ENCODE results near the gene FAU. TPM values are rescaled to one million over a fixed set of nuclear protein-coding genes. Genes with fewer than 3 reads are reported as not detected.

Gene FAU
- total RNA-seq, 2 experiments from 2014 or later: 1,125 to 1,182 TPM

Small RNA genes within 50 kb of the gene (microRNA-seq; reads per million reads assigned to microRNA genes)
- 1.1 reads per million for gene MIR6751 (ENCODE audit: borderline replicate concordance)

Other genes with a start within 250 kb of the FAU start
- gene EHD1, start 243.5 kb downstream of the FAU start, total RNA-seq: 10 to 100 TPM; 71.0 to 73.6 TPM
- 10 to 100 TPM; 15.8 to 16.7 TPM for gene ATG2A, start 204.9 kb downstream of the FAU start, total RNA-seq
- gene PPP2R5B, start 197.4 kb downstream of the FAU start, total RNA-seq: 10 to 100 TPM; 13.2 to 13.5 TPM
- gene GPHA2, start 186.2 kb downstream of the FAU start, total RNA-seq: under 1 TPM in 1 of 2 experiments, not detected in 1; 0.34 TPM
- gene MAJIN, start 150.0 kb downstream of the FAU start, total RNA-seq: 1 to 10 TPM; 1.2 to 1.6 TPM
- not detected for gene BATF2, start 125.2 kb downstream of the FAU start, total RNA-seq
- 100 to 1,000 TPM in 1 of 2 experiments, 10 to 100 TPM in 1; 89.6 to 109 TPM for gene ARL2, start 108.0 kb downstream of the FAU start, total RNA-seq
- 10 to 100 TPM; 12.1 to 14.2 TPM for gene SNX15, start 94.7 kb downstream of the FAU start, total RNA-seq
- 10 to 100 TPM; 10.5 to 12.1 TPM for gene SAC3D1, start 80.9 kb downstream of the FAU start, total RNA-seq
- gene NAALADL1, start 63.6 kb downstream of the FAU start, total RNA-seq: 10 to 100 TPM; 11.7 to 13.6 TPM
- 100 to 1,000 TPM; 111 to 119 TPM for gene CDCA5, start 38.1 kb downstream of the FAU start, total RNA-seq
- gene ZFPL1, start 37.9 kb downstream of the FAU start, total RNA-seq: 10 to 100 TPM; 24.2 to 31.8 TPM
- 100 to 1,000 TPM in 1 of 2 experiments, 10 to 100 TPM in 1; 94.3 to 123 TPM for gene VPS51, start 25.9 kb downstream of the FAU start, total RNA-seq
- gene TM7SF2, start 10.3 kb downstream of the FAU start, total RNA-seq: 10 to 100 TPM; 17.4 to 18.1 TPM
- gene ZNHIT2, start 4.4 kb downstream of the FAU start, total RNA-seq: 1 to 10 TPM; 7.1 to 9.7 TPM
- gene MRPL49, start 187 bp upstream of the FAU start, total RNA-seq: 10 to 100 TPM; 58.5 to 62.5 TPM
- gene SYVN1, start 12.4 kb upstream of the FAU start, total RNA-seq: 10 to 100 TPM; 24.3 to 31.1 TPM
- gene SPDYC, start 48.1 kb upstream of the FAU start, total RNA-seq: not detected
- 100 to 1,000 TPM; 103 to 125 TPM for gene CAPN1, start 59.8 kb upstream of the FAU start, total RNA-seq
- gene POLA2, start 139.8 kb upstream of the FAU start, total RNA-seq: 10 to 100 TPM; 63.1 to 83.3 TPM
- under 1 TPM; 0.91 to 0.93 TPM for gene CDC42EP2, start 192.7 kb upstream of the FAU start, total RNA-seq
- 10 to 100 TPM; 67.5 to 69.0 TPM for gene DPF2, start 211.7 kb upstream of the FAU start, total RNA-seq
- gene TIGD3, start 232.6 kb upstream of the FAU start, total RNA-seq: 1 to 10 TPM in 1 of 2 experiments, under 1 TPM in 1; 0.58 to 1.1 TPM

All from activated CD4-positive, alpha-beta T cell treated with anti-CD3 and anti-CD28 coated beads for 36 hours (primary cell).